HCT116 (cell line): Measurements from ENCODE around the gene CCDC197.

Source experiments
- CTCF ChIP-seq, 3 experiments: fragments of 200-600 bp in 1 of 3; sonication (generic) in 1 of 3; IDR thresholded peaks in 2 of 3; conservative IDR thresholded peaks in 1 of 3; 2 replicates each; pipeline ENCODE4 v1.5.1; 2012 to 2017; ENCODE audit warnings: low read depth in 2 of 3, low read length in 2 of 3, antibody characterized with exemption in 1 of 3, borderline replicate concordance in 1 of 3, control low read depth in 1 of 3, mild to moderate bottlenecking in 1 of 3, mixed read lengths in 1 of 3, mixed run types in 1 of 3, moderate library complexity in 1 of 3; ENCODE audit not compliant: insufficient read depth in 1 of 3
- EGR1 ChIP-seq: IDR thresholded peaks from 2 replicates; pipeline ENCODE4 v1.6.1; 2012; ENCODE audit warnings: low read depth
- JUND ChIP-seq: IDR thresholded peaks from 2 replicates; pipeline ENCODE4 v1.6.1; 2012
- POLR2A ChIP-seq: IDR thresholded peaks from 2 replicates; pipeline ENCODE4 v1.7.0; 2011; ENCODE audit warnings: borderline replicate concordance; ENCODE audit not compliant: insufficient read depth, insufficient read length; ENCODE audit errors: extremely low read depth
- RAD21 ChIP-seq: IDR thresholded peaks from 2 replicates; pipeline ENCODE4 v1.6.1; 2012; ENCODE audit warnings: low read depth, mild to moderate bottlenecking
- SIN3A ChIP-seq: IDR thresholded peaks from 2 replicates; pipeline ENCODE4 v1.6.1; 2012; ENCODE audit warnings: low read depth
- YY1 ChIP-seq: IDR thresholded peaks from 2 replicates; pipeline ENCODE4 v1.6.1; 2011; ENCODE audit warnings: low read length, low read depth, moderate library complexity, mild to moderate bottlenecking; ENCODE audit not compliant: insufficient replicate concordance; ENCODE audit errors: extremely low read depth
- ZFX ChIP-seq: fragments of 450-650 bp; IDR thresholded peaks from 2 replicates; pipeline ENCODE4 v1.6.1; 2017

GRCh38 chr14:94001016-94001415 lies 3.9 kb downstream of the CCDC197 start:
- TF ChIP-seq ZFX: no peak
- TF ChIP-seq YY1: no peak
- no peak for TF ChIP-seq CTCF (IDR thresholded peaks at IDR 0.05 in 2 of 3, conservative IDR thresholded peaks at IDR 0.05 in 1 of 3; ENCODE audit: borderline replicate concordance in 1 of 3, insufficient read depth in 1 of 3, low read depth in 2 of 3, low read length in 2 of 3)
- TF ChIP-seq EGR1: no peak
- no peak for TF ChIP-seq SIN3A
- no peak for TF ChIP-seq POLR2A
- TF ChIP-seq JUND: no peak
- no peak for TF ChIP-seq RAD21
